K562 (cell line): ENCODE data around the gene PIP5K1B. TPM values are rescaled to one million over a fixed set of nuclear protein-coding genes. Genes with fewer than 3 reads are reported as not detected.

Experiments used
- CEBPG ChIP-seq, 3 experiments: fragments of 200-800 bp in 1 of 3; sonication (Bioruptor generic) in 1 of 3; sonication (generic) in 1 of 3; formaldehyde crosslinking in 1 of 3; IDR thresholded peaks in 2 of 3; conservative IDR thresholded peaks in 1 of 3; 2 replicates each; pipeline versions ENCODE4 v1.6.1 to v1.8.0; 2016 to 2022; ENCODE audit warnings: missing compliant biosample characterization in 2 of 3, missing genetic modification characterization in 2 of 3, mild to moderate bottlenecking in 1 of 3, missing genetic modification reagents in 1 of 3
- CTBP1 ChIP-seq: fragments of 450-650 bp; IDR thresholded peaks from 2 replicates; pipeline ENCODE4 v1.6.1; 2016; ENCODE audit warnings: borderline replicate concordance
- CTCF ChIP-seq, 3 experiments: IDR thresholded peaks in 2 of 3; conservative IDR thresholded peaks in 1 of 3; 2 replicates each; pipeline ENCODE4 v1.5.1; 2011 to 2012; ENCODE audit warnings: low read length in 3 of 3, mild to moderate bottlenecking in 3 of 3, control low read depth in 2 of 3, improper control_type of control experiment in 1 of 3, inconsistent platforms in 1 of 3, low read depth in 1 of 3, mixed read lengths in 1 of 3, moderate library complexity in 1 of 3; ENCODE audit not compliant: insufficient read depth in 2 of 3
- FIP1L1 ChIP-seq: fragments of 200-400 bp; formaldehyde crosslinking; IDR thresholded peaks from 2 replicates; pipeline ENCODE4 v1.6.1; 2018; ENCODE audit warnings: mild to moderate bottlenecking, low read depth, low read length; ENCODE audit not compliant: poor library complexity, severe bottlenecking
- HDAC2 ChIP-seq: fragments of 450-650 bp; IDR thresholded peaks from 2 replicates; pipeline ENCODE4 v1.6.1; 2016; ENCODE audit warnings: mild to moderate bottlenecking
- JUND ChIP-seq, 2 experiments: IDR thresholded peaks; 2 replicates in 1 of 2; 3 replicates in 1 of 2; pipeline ENCODE4 v1.6.1; 2011; ENCODE audit warnings: borderline replicate concordance in 2 of 2, low read depth in 2 of 2, low read length in 2 of 2, improper control_type of control experiment in 1 of 2, missing biosample characterization in 1 of 2, missing genetic modification characterization in 1 of 2, missing genetic modification reagents in 1 of 2
- LCOR ChIP-seq: sonication (generic); formaldehyde crosslinking; IDR thresholded peaks from 2 replicates; pipeline ENCODE4 v1.8.0; 2022; ENCODE audit warnings: mild to moderate bottlenecking, missing genetic modification reagents
- MYC ChIP-seq, 2 experiments: fragments of 250-450 bp in 1 of 2; sonication (Bioruptor Pico) in 1 of 2; IDR thresholded peaks; 2 replicates each; pipeline versions ENCODE4 v1.5.1 to v1.6.1; 2012 to 2021; ENCODE audit warnings: low read depth in 2 of 2, borderline replicate concordance in 1 of 2, improper control_type of control experiment in 1 of 2, low read length in 1 of 2, mild to moderate bottlenecking in 1 of 2, moderate library complexity in 1 of 2
- NONO ChIP-seq, 2 experiments: fragments of 200-400 bp in 1 of 2; fragments of 450-650 bp in 1 of 2; formaldehyde crosslinking in 1 of 2; IDR thresholded peaks; 2 replicates each; pipeline ENCODE4 v1.6.1; 2017; ENCODE audit warnings: low read depth in 2 of 2, mild to moderate bottlenecking in 2 of 2, moderate library complexity in 2 of 2, low read length in 1 of 2
- RBBP5 ChIP-seq: fragments of 200-600 bp; sonication (generic); IDR thresholded peaks from 2 replicates; pipeline ENCODE4 v1.6.1; 2012; ENCODE audit warnings: borderline replicate concordance, mild to moderate bottlenecking, low read length, control low read depth, inconsistent platforms; ENCODE audit not compliant: insufficient read depth, poor library complexity, severe bottlenecking
- RFX1 ChIP-seq: fragments of 450-650 bp; IDR thresholded peaks from 2 replicates; pipeline ENCODE4 v1.6.1; 2016; ENCODE audit warnings: mild to moderate bottlenecking, moderate library complexity
- SPI1 ChIP-seq: IDR thresholded peaks from 2 replicates; pipeline ENCODE4 v1.6.1; 2011; ENCODE audit warnings: low read depth, low read length, control low read depth, borderline replicate concordance
- ZFP36 ChIP-seq: fragments of 150-350 bp; IDR thresholded peaks from 2 replicates; pipeline ENCODE4 v1.6.1; 2018; ENCODE audit warnings: low read length, low read depth; ENCODE audit not compliant: partially characterized antibody
- ZNF165 ChIP-seq: fragments of 250-450 bp; sonication (Bioruptor Pico); IDR thresholded peaks from 2 replicates; pipeline ENCODE4 v1.4.0; 2020; ENCODE audit warnings: borderline replicate concordance
- ZNF232 ChIP-seq: sonication (generic); formaldehyde crosslinking; IDR thresholded peaks from 2 replicates; pipeline ENCODE4 v1.8.0; 2022; ENCODE audit warnings: mild to moderate bottlenecking, missing genetic modification reagents
- ZNF347 ChIP-seq: fragments of 450-650 bp; formaldehyde crosslinking; IDR thresholded peaks from 2 replicates; pipeline ENCODE4 v1.4.0; 2020; ENCODE audit warnings: low read depth, mild to moderate bottlenecking, moderate library complexity
- ZNF740 ChIP-seq, 3 experiments: fragments of 200-800 bp in 1 of 3; sonication (Bioruptor generic) in 1 of 3; sonication (generic) in 1 of 3; formaldehyde crosslinking in 1 of 3; IDR thresholded peaks; 2 replicates each; pipeline versions ENCODE4 v1.6.1 to v1.8.0; 2016 to 2022; ENCODE audit warnings: mild to moderate bottlenecking in 2 of 3, missing compliant biosample characterization in 2 of 3, missing genetic modification characterization in 2 of 3, missing genetic modification reagents in 1 of 3
- polyA plus RNA-seq, 8 experiments: library from polyadenylated mRNA; depleted of rRNA in 4 of 8; stranded (reverse) in 5 of 8; unstranded in 3 of 8; fragments of >200 nt; fragmentation: Nextera tagmentation in 2 of 8; fragmentation: Illumina TruSeq in 1 of 8; extraction: Ambion mirVana in 2 of 8; extraction: Trizol in 1 of 8; gene quantifications; 2 replicates each; pipeline versions ENCODE4 v1.2.1 to v1.2.3, GENCODE V29; 2011 to 2014; ENCODE audit warnings: inconsistent platforms in 1 of 8, missing spikeins in 1 of 8
- total RNA-seq, 7 experiments: library from RNA; depleted of rRNA in 6 of 7; stranded (reverse); fragments of >200 nt in 6 of 7; fragmentation: Illumina TruSeq in 2 of 7; extraction: Trizol in 2 of 7; gene quantifications; 2 replicates each; pipeline versions ENCODE4 v1.2.1 to v1.2.3, GENCODE V29; 2011 to 2021; ENCODE audit warnings: low replicate concordance in 1 of 7
- TF ChIP-seq, protein P1 (sequence below): fragments of 250-450 bp; sonication (Bioruptor Pico); IDR thresholded peaks from 2 replicates; pipeline ENCODE4 v1.8.0; 2021; ENCODE audit warnings: moderate library complexity, mild to moderate bottlenecking, inconsistent platforms
- TF ChIP-seq, protein P2 (sequence below): sonication (generic); formaldehyde crosslinking; IDR thresholded peaks from 2 replicates; pipeline ENCODE4 v1.8.0; 2022; ENCODE audit warnings: mild to moderate bottlenecking, missing genetic modification reagents

Gene PIP5K1B
- total and polyA plus RNA-seq, 9 of the 15 experiments (the other 6 are each of a cell fraction or from before 2014, with no cell fraction given) = 3.1 to 12.9 (median 7.4) TPM

DNA sequence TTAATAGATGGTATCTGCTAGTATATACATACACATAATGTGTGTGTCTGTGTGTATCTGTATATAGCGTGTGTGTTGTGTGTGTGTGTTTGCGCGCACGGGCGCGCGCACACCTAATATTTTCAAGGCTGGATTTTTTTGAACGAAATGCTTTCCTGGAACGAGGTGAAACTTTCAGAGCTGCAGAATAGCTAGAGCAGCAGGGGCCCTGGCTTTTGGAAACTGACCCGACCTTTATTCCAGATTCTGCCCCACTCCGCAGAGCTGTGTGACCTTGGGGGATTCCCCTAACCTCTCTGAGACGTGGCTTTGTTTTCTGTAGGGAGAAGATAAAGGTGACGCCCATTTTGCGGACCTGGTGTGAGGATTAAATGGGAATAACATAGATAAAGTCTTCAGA is 331.3 kb downstream of the PIP5K1B start (continued):
- TF ChIP-seq SPI1 = no peak
- no peak for TF ChIP-seq ZNF232
- no peak for TF ChIP-seq ZNF165 (CRISPR knock-in tag)
- TF ChIP-seq, protein P1, sequence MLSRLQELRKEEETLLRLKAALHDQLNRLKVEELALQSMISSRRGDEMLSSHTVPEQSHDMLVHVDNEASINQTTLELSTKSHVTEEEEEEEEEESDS (CRISPR knock-in tag) = no peak
- TF ChIP-seq, protein P2, sequence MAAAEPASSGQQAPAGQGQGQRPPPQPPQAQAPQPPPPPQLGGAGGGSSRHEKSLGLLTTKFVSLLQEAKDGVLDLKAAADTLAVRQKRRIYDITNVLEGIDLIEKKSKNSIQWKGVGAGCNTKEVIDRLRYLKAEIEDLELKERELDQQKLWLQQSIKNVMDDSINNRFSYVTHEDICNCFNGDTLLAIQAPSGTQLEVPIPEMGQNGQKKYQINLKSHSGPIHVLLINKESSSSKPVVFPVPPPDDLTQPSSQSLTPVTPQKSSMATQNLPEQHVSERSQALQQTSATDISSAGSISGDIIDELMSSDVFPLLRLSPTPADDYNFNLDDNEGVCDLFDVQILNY (CRISPR knock-in tag) = no peak
- TF ChIP-seq MYC (IDR thresholded peaks at IDR 0.05; ENCODE audit: low read depth, low read length) = no peak
- TF ChIP-seq MYC (CRISPR knock-in tag; IDR thresholded peaks at IDR 0.05; ENCODE audit: borderline replicate concordance, low read depth) = no peak
- TF ChIP-seq CTCF (IDR thresholded peaks at IDR 0.05 in 2 of 3, conservative IDR thresholded peaks at IDR 0.05 in 1 of 3; ENCODE audit: insufficient read depth in 2 of 3, low read depth in 1 of 3, low read length in 3 of 3) = no peak
- peak; percentile 76; the same call in 1 of the 2 replicates for TF ChIP-seq HDAC2
- TF ChIP-seq CTBP1 = no peak
- TF ChIP-seq RBBP5 = no peak
- no peak for TF ChIP-seq JUND (IDR thresholded peaks at IDR 0.05; ENCODE audit: borderline replicate concordance, low read depth, low read length)
- TF ChIP-seq JUND (tag; IDR thresholded peaks at IDR 0.05; ENCODE audit: borderline replicate concordance, low read depth, low read length) = no peak
- no peak for TF ChIP-seq LCOR (CRISPR knock-in tag)
- no peak for TF ChIP-seq RFX1
- no peak for TF ChIP-seq FIP1L1
- TF ChIP-seq NONO (IDR thresholded peaks at IDR 0.05; ENCODE audit: low read depth in 2 of 2, low read length in 1 of 2) = no peak
- TF ChIP-seq ZNF740 (CRISPR knock-in tag; IDR thresholded peaks at IDR 0.05) = no peak
- TF ChIP-seq ZNF740 (tag; IDR thresholded peaks at IDR 0.05) = no peak
- TF ChIP-seq ZFP36 = peak; percentile 95
- TF ChIP-seq CEBPG (CRISPR knock-in tag; IDR thresholded peaks at IDR 0.05) = no peak
- no peak for TF ChIP-seq CEBPG (tag; conservative IDR thresholded peaks at IDR 0.05 in 1 of 2, IDR thresholded peaks at IDR 0.05 in 1 of 2)
- TF ChIP-seq ZNF347 = no peak
